HepG2 (cell line): ENCODE data around the gene NPSR1. TPM values are rescaled to one million over a fixed set of nuclear protein-coding genes. Genes with fewer than 3 reads are reported as not detected.

Experiments used
- FOXP4 ChIP-seq: sonication (generic); formaldehyde crosslinking; IDR thresholded peaks from 2 replicates; pipeline ENCODE4 v1.4.0; 2020; ENCODE audit warnings: missing genetic modification reagents
- GATAD2A ChIP-seq: IDR thresholded peaks from 2 replicates; pipeline ENCODE4 v1.6.1; 2016
- JUNB ChIP-seq: sonication (generic); formaldehyde crosslinking; IDR thresholded peaks from 2 replicates; pipeline ENCODE4 v1.8.0; 2022; ENCODE audit warnings: missing genetic modification reagents, mild to moderate bottlenecking, borderline replicate concordance
- KDM4B ChIP-seq: sonication (generic); formaldehyde crosslinking; IDR thresholded peaks from 2 replicates; pipeline ENCODE4 v1.4.0; 2020; ENCODE audit warnings: missing genetic modification reagents
- KLF16 ChIP-seq, 2 experiments: sonication (generic) in 1 of 2; formaldehyde crosslinking in 1 of 2; IDR thresholded peaks; 2 replicates each; pipeline versions ENCODE4 v1.6.1 to v1.8.0; 2016 to 2023; ENCODE audit warnings: missing genetic modification reagents in 2 of 2, missing compliant biosample characterization in 1 of 2
- MAX ChIP-seq: IDR thresholded peaks from 2 replicates; pipeline ENCODE4 v1.6.1; 2012; ENCODE audit warnings: inconsistent platforms
- NCOA2 ChIP-seq: sonication (generic); formaldehyde crosslinking; IDR thresholded peaks from 2 replicates; pipeline ENCODE4 v1.8.0; 2022; ENCODE audit warnings: inconsistent platforms
- REPIN1 ChIP-seq: sonication (generic); formaldehyde crosslinking; IDR thresholded peaks from 2 replicates; pipeline ENCODE4 v1.8.0; 2022; ENCODE audit warnings: missing genetic modification reagents, low read depth, mild to moderate bottlenecking, borderline replicate concordance
- SAP130 ChIP-seq: IDR thresholded peaks from 2 replicates; pipeline ENCODE4 v1.6.1; 2016; ENCODE audit warnings: low read depth
- SIX1 ChIP-seq: sonication (generic); formaldehyde crosslinking; IDR thresholded peaks from 2 replicates; pipeline ENCODE4 v1.4.0; 2020; ENCODE audit warnings: missing genetic modification reagents, borderline replicate concordance
- SMARCC2 ChIP-seq: fragments of 450-650 bp; IDR thresholded peaks from 2 replicates; pipeline ENCODE4 v1.6.1; 2017; ENCODE audit warnings: antibody characterized with exemption, mild to moderate bottlenecking
- SOX5 ChIP-seq: IDR thresholded peaks from 2 replicates; pipeline ENCODE4 v1.6.1; 2016; ENCODE audit warnings: borderline replicate concordance
- SRSF9 ChIP-seq: fragments of 200-400 bp; formaldehyde crosslinking; IDR thresholded peaks from 2 replicates; pipeline ENCODE4 v1.6.1; 2018; ENCODE audit warnings: borderline replicate concordance, mild to moderate bottlenecking, low read depth, low read length; ENCODE audit not compliant: insufficient read depth, poor library complexity, severe bottlenecking
- TBX2 ChIP-seq: sonication (generic); formaldehyde crosslinking; IDR thresholded peaks from 2 replicates; pipeline ENCODE4 v1.5.0; 2020; ENCODE audit warnings: missing genetic modification reagents, mild to moderate bottlenecking, borderline replicate concordance
- ZNF20 ChIP-seq: sonication (generic); formaldehyde crosslinking; IDR thresholded peaks from 2 replicates; pipeline ENCODE4 v1.4.0; 2020; ENCODE audit warnings: mild to moderate bottlenecking, moderate library complexity, missing genetic modification reagents
- ZNF3 ChIP-seq: IDR thresholded peaks from 2 replicates; pipeline ENCODE4 v1.7.0; 2017; ENCODE audit warnings: inconsistent platforms
- ZNF30 ChIP-seq: sonication (generic); formaldehyde crosslinking; IDR thresholded peaks from 2 replicates; pipeline ENCODE4 v1.5.0; 2020; ENCODE audit warnings: mild to moderate bottlenecking, missing genetic modification reagents
- ZNF33A ChIP-seq: sonication (generic); formaldehyde crosslinking; IDR thresholded peaks from 2 replicates; pipeline ENCODE4 v1.5.1; 2020; ENCODE audit warnings: missing genetic modification reagents, mild to moderate bottlenecking, moderate library complexity, borderline replicate concordance
- ZNF407 ChIP-seq: sonication (generic); formaldehyde crosslinking; IDR thresholded peaks from one replicate; pipeline ENCODE4 v1.5.1; 2020; ENCODE audit warnings: mild to moderate bottlenecking, missing genetic modification reagents; ENCODE audit errors: not compliant biosample characterization
- ZNF557 ChIP-seq: sonication (generic); formaldehyde crosslinking; IDR thresholded peaks from 2 replicates; pipeline ENCODE4 v1.4.0; 2020; ENCODE audit warnings: missing genetic modification reagents
- ZNF703 ChIP-seq: sonication (generic); formaldehyde crosslinking; IDR thresholded peaks from 2 replicates; pipeline ENCODE4 v1.5.1; 2020; ENCODE audit warnings: missing genetic modification reagents, mild to moderate bottlenecking, moderate library complexity, borderline replicate concordance
- polyA plus RNA-seq, 8 experiments: library from polyadenylated mRNA; depleted of rRNA in 3 of 8; stranded (reverse) in 7 of 8; unstranded in 1 of 8; fragments of >200 nt; fragmentation: Illumina TruSeq in 4 of 8; extraction: Trizol in 4 of 8; gene quantifications; 2 replicates each; pipeline versions ENCODE4 v1.2.1 to v1.2.3, GENCODE V29; 2011 to 2016; ENCODE audit warnings: low read depth in 4 of 8, missing spikeins in 1 of 8, mixed read lengths in 1 of 8; ENCODE audit not compliant: insufficient read depth in 1 of 8
- total RNA-seq, 5 experiments: library from RNA; depleted of rRNA; stranded (reverse); fragments of >200 nt; fragmentation: Illumina TruSeq; extraction: Trizol; gene quantifications; 2 replicates each; pipeline ENCODE4 v1.2.3, GENCODE V29; 2016; ENCODE audit warnings: low read depth in 1 of 5

The NPSR1 gene
- total and polyA plus RNA-seq, 2 of the 13 experiments (the other 11 are each of a cell fraction or from before 2014, with no cell fraction given) = not detected

GRCh38 chr7:34758111-34758601 lies 100.1 kb downstream of the NPSR1 start (continued):
- TF ChIP-seq MAX = peak; percentile 36; the same call in 1 of the 2 replicates
- peak; percentile 80 for TF ChIP-seq FOXP4 (CRISPR knock-in tag)
- no peak for TF ChIP-seq ZNF33A
- 0 out of 2 replicates have a peak, but pooled peaks have one; percentile 31 for TF ChIP-seq REPIN1
- TF ChIP-seq SOX5 (CRISPR knock-in tag) = peak; percentile 73; the same call in 1 of the 2 replicates
- TF ChIP-seq KLF16 (CRISPR knock-in tag; IDR thresholded peaks at IDR 0.05) = 0 out of 4 replicates have a peak, but pooled peaks of 1 of the 2 experiments have one; percentile 4
- TF ChIP-seq JUNB (CRISPR knock-in tag) = no peak
- TF ChIP-seq ZNF703 (CRISPR knock-in tag) = no peak
- TF ChIP-seq TBX2 (CRISPR knock-in tag) = peak; percentile 67; the same call in 1 of the 2 replicates
- no peak for TF ChIP-seq KDM4B (CRISPR knock-in tag)
- TF ChIP-seq ZNF3 (CRISPR knock-in tag) = 0 out of 2 replicates have a peak, but pooled peaks have one; percentile 39
- peak; percentile 68 for TF ChIP-seq NCOA2 (CRISPR knock-in tag)
- TF ChIP-seq ZNF30 (CRISPR knock-in tag) = no peak
- TF ChIP-seq ZNF407 (CRISPR knock-in tag) = no peak
- no peak for TF ChIP-seq ZNF557
- no peak for TF ChIP-seq SIX1
- no peak for TF ChIP-seq SMARCC2
- no peak for TF ChIP-seq SRSF9
- peak; percentile 81 for TF ChIP-seq SAP130 (CRISPR knock-in tag)
- peak; percentile 84 for TF ChIP-seq GATAD2A (CRISPR knock-in tag)
- no peak for TF ChIP-seq ZNF20
